ENCODE results near the gene MT1G.

GRCh38 chr16:56640076-56640475 is 27.8 kb downstream of the MT1G start:
- TF ChIP-seq CREB1 (IDR thresholded peaks at IDR 0.05; ENCODE audit: low read depth) (no peak), FOXM1 (IDR thresholded peaks at IDR 0.05; ENCODE audit: borderline replicate concordance, low read depth) (no peak), EP300 (IDR thresholded peaks at IDR 0.05; ENCODE audit: borderline replicate concordance) (no peak)
- TF ChIP-seq, protein P1, sequence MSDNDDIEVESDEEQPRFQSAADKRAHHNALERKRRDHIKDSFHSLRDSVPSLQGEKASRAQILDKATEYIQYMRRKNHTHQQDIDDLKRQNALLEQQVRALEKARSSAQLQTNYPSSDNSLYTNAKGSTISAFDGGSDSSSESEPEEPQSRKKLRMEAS (IDR thresholded peaks at IDR 0.05) = no peak
- TF ChIP-seq, protein P2, sequence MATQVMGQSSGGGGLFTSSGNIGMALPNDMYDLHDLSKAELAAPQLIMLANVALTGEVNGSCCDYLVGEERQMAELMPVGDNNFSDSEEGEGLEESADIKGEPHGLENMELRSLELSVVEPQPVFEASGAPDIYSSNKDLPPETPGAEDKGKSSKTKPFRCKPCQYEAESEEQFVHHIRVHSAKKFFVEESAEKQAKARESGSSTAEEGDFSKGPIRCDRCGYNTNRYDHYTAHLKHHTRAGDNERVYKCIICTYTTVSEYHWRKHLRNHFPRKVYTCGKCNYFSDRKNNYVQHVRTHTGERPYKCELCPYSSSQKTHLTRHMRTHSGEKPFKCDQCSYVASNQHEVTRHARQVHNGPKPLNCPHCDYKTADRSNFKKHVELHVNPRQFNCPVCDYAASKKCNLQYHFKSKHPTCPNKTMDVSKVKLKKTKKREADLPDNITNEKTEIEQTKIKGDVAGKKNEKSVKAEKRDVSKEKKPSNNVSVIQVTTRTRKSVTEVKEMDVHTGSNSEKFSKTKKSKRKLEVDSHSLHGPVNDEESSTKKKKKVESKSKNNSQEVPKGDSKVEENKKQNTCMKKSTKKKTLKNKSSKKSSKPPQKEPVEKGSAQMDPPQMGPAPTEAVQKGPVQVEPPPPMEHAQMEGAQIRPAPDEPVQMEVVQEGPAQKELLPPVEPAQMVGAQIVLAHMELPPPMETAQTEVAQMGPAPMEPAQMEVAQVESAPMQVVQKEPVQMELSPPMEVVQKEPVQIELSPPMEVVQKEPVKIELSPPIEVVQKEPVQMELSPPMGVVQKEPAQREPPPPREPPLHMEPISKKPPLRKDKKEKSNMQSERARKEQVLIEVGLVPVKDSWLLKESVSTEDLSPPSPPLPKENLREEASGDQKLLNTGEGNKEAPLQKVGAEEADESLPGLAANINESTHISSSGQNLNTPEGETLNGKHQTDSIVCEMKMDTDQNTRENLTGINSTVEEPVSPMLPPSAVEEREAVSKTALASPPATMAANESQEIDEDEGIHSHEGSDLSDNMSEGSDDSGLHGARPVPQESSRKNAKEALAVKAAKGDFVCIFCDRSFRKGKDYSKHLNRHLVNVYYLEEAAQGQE (IDR thresholded peaks at IDR 0.05; ENCODE audit: low read depth) = no peak

All from Ishikawa (cell line).